ENCODE measurements around the gene GPR146. TPM values are rescaled to one million over a fixed set of nuclear protein-coding genes. Genes with fewer than 3 reads are reported as not detected.

The GPR146 gene
- total RNA-seq, 1 experiment from 2014 or later, result 2.9 TPM

- TF ChIP-seq TCF7L2 (IDR thresholded peaks at IDR 0.05; ENCODE audit: low read depth, low read length), result no peak
- TF ChIP-seq CTCF (IDR thresholded peaks at IDR 0.05), result no peak
- in situ Hi-C loops (cut with HindIII; ENCODE audit: low pct_unique_long_range_greater_than_20kb, low sequenced_read_pairs), result no loop called here
- Histone ChIP-seq H3K4me3 (ENCODE audit: low read depth in 2 of 2, low read length in 2 of 2) (no peak overlapping the region), H3K27me3 (ENCODE audit: control insufficient read depth, insufficient read depth, low read length) (no peaks in the 10 kb centered on the region), H3K27ac (ENCODE audit: low read length) (no peak overlapping the region), H3K4me1 (ENCODE audit: control insufficient read depth, insufficient read depth, low read length) (peaks cover 5% of the 10 kb centered on the region; the same call in 1 of the 2 replicates), H3K36me3 (ENCODE audit: control insufficient read depth, insufficient read depth, low read length) (no peaks in the 10 kb centered on the region), H3K9me3 (ENCODE audit: control insufficient read depth, insufficient read depth, low read depth, low read length) (no peaks in the 10 kb centered on the region)
- POLR2A ChIA-PET, result no interaction called here
- BruUV-seq (replicated peaks), result no TSS peak
- ATAC-seq (no peak), DNase-seq (ENCODE audit: low read depth, low spot score) (no peak)
- CTCF ChIA-PET, result interaction anchor here (1.1 kb wide), 1 partner anchor 23 kb away, joined by 4 read pairs; no protein-coding TSS in a partner anchor
- intact Hi-C loops (cut with micrococcal nuclease; ENCODE audit: unreplicated experiment), result no loop called here
Measured at GRCh38 chr7:1016577-1017531, 27.5 kb upstream of the GPR146 start.

GRCh38 chr7:1017586-1018333, 26.6 kb upstream of the GPR146 start:
- no peak overlapping the region for H3K27ac ChIP-seq (ENCODE audit: low read length)
- peaks cover 5% of the 10 kb centered on the region; the same call in 1 of the 2 replicates for H3K4me1 ChIP-seq (ENCODE audit: control insufficient read depth, insufficient read depth, low read length)
- no peaks in the 10 kb centered on the region for H3K9me3 ChIP-seq (ENCODE audit: control insufficient read depth, insufficient read depth, low read depth, low read length)
- no TSS peak for BruUV-seq (replicated peaks)
- intact Hi-C loops (cut with micrococcal nuclease; ENCODE audit: unreplicated experiment) (no loop called here), in situ Hi-C loops (cut with HindIII; ENCODE audit: low pct_unique_long_range_greater_than_20kb, low sequenced_read_pairs) (no loop called here)
- no peak for DNase-seq (ENCODE audit: low read depth, low spot score)
- TF ChIP-seq CTCF (IDR thresholded peaks at IDR 0.05), result no peak
- no peak for TF ChIP-seq TCF7L2 (IDR thresholded peaks at IDR 0.05; ENCODE audit: low read depth, low read length)
- no peak for TF ChIP-seq POLR2AphosphoS5 (IDR thresholded peaks at IDR 0.05; ENCODE audit: low read depth, low read length)
- TF ChIP-seq REST (IDR thresholded peaks at IDR 0.05; ENCODE audit: insufficient read depth in 1 of 2, low read depth in 2 of 2, low read length in 1 of 2), result no peak
- no peak for TF ChIP-seq SIN3A (IDR thresholded peaks at IDR 0.05; ENCODE audit: borderline replicate concordance, insufficient read depth, low read depth, low read length)
- ChIA-PET CTCF (interaction anchor here (1.1 kb wide), 1 partner anchor 24 kb away, joined by 4 read pairs; no protein-coding TSS in a partner anchor), POLR2A (interaction anchor here (0.6 kb wide), 1 partner anchor 42 kb away, joined by 9 read pairs; the partner anchor contains the start of gene COX19)
- no peak for ATAC-seq
- H3K36me3 ChIP-seq (ENCODE audit: control insufficient read depth, insufficient read depth, low read length), result no peaks in the 10 kb centered on the region
- no peaks in the 10 kb centered on the region for H3K27me3 ChIP-seq (ENCODE audit: control insufficient read depth, insufficient read depth, low read length)
- no peak overlapping the region for H3K4me3 ChIP-seq (ENCODE audit: low read depth in 2 of 2, low read length in 2 of 2)

Measured in Panc1 (cell line).